ACC112 (cell line): ENCODE data around the gene GBP6.
A peak's percentile ranks its signal among the peaks of the same experiment; 100 is the strongest.
"Not testable (repeated sequence)": the region's sequence is repeated elsewhere in the genome, so short reads cannot be mapped to it uniquely, and the experiment has no call there.

ENCODE experiments used
- H2AFZ ChIP-seq: fragments of 200-600 bp; sonication (generic); one replicate; pipeline ENCODE4 v1.6.0; 2017; ENCODE audit warnings: antibody characterized with exemption, low read length; ENCODE audit not compliant: unreplicated experiment
- H3K27ac ChIP-seq: fragments of 200-600 bp; sonication (generic); 2 replicates; pipeline ENCODE4 v1.5.1; 2014; ENCODE audit warnings: low read depth, mild to moderate bottlenecking, antibody characterized with exemption, low read length, moderate library complexity
- H3K27me3 ChIP-seq: fragments of 200-600 bp; sonication (generic); 2 replicates; pipeline ENCODE4 v1.6.1; 2014; ENCODE audit warnings: mild to moderate bottlenecking, antibody characterized with exemption, low read length, moderate library complexity, mixed read lengths; ENCODE audit not compliant: insufficient read depth
- H3K36me3 ChIP-seq: fragments of 200-600 bp; sonication (generic); 2 replicates; pipeline ENCODE4 v1.6.1; 2016; ENCODE audit warnings: mild to moderate bottlenecking, antibody characterized with exemption, low read length, moderate library complexity, mixed read lengths; ENCODE audit not compliant: insufficient read depth
- H3K4me1 ChIP-seq: fragments of 200-600 bp; sonication (generic); one replicate; pipeline ENCODE4 v1.6.1; 2016; ENCODE audit warnings: low read length, mixed read lengths; ENCODE audit not compliant: insufficient read depth, unreplicated experiment, control insufficient read depth
- H3K4me3 ChIP-seq: fragments of 200-600 bp; sonication (generic); 2 replicates; pipeline ENCODE4 v1.5.1; 2014; ENCODE audit warnings: mild to moderate bottlenecking, low read depth, low read length
- H3K79me2 ChIP-seq: fragments of 200-600 bp; sonication (generic); one replicate; pipeline ENCODE4 v1.6.0; 2016; ENCODE audit warnings: low read length; ENCODE audit not compliant: control insufficient read depth, unreplicated experiment, insufficient read depth

GBP6 gene

GRCh38 chr1:89405275-89405929, 41.5 kb downstream of the GBP6 start:
- Histone ChIP-seq H3K79me2 (no peaks in the 10 kb centered on the region), H3K27ac (no peak overlapping the region), H3K27me3 (no peaks in the 10 kb centered on the region), H3K36me3 (no peaks in the 10 kb centered on the region), H3K4me3 (no peak overlapping the region), H3K4me1 (no peaks in the 10 kb centered on the region), H2AFZ (no peak overlapping the region)

GRCh38 chr1:89407360-89407759, 43.5 kb downstream of the GBP6 start:
- Histone ChIP-seq H3K4me3 (peak overlapping the region; percentile 72), H3K4me1 (no peaks in the 10 kb centered on the region), H3K79me2 (no peaks in the 10 kb centered on the region), H3K27me3 (no peaks in the 10 kb centered on the region), H3K36me3 (no peaks in the 10 kb centered on the region), H2AFZ (peak overlapping the region; percentile 55), H3K27ac (peak overlapping the region; percentile 5)

- not testable (repeated sequence) for H3K79me2 ChIP-seq, H3K27me3 ChIP-seq, H3K4me1 ChIP-seq, H3K36me3 ChIP-seq
- Histone ChIP-seq H3K4me3 (peak overlapping the region; percentile 72), H2AFZ (peak overlapping the region; percentile 55), H3K27ac (peak overlapping the region; percentile 5)
These were observed 43.9 kb downstream of the GBP6 start for GRCh38 chr1:89407768-89408167.

- Histone ChIP-seq H3K4me3 (no peak overlapping the region), H3K36me3 (no peaks in the 10 kb centered on the region), H3K79me2 (no peaks in the 10 kb centered on the region), H3K27ac (no peak overlapping the region), H3K27me3 (0 out of 2 replicates have a peak, but pooled peaks cover 6% of the 10 kb centered on the region), H2AFZ (no peak overlapping the region), H3K4me1 (no peaks in the 10 kb centered on the region)
These were observed 61.2 kb downstream of the GBP6 start for GRCh38 chr1:89425056-89425455.

GRCh38 chr1:89429062-89429461, 65.2 kb downstream of the GBP6 start:
- Histone ChIP-seq H3K79me2 (no peaks in the 10 kb centered on the region), H3K27me3 (0 out of 2 replicates have a peak, but pooled peaks cover 12% of the 10 kb centered on the region), H3K4me1 (no peaks in the 10 kb centered on the region), H3K4me3 (no peak overlapping the region), H3K27ac (no peak overlapping the region), H2AFZ (no peak overlapping the region), H3K36me3 (no peaks in the 10 kb centered on the region)

- not testable (repeated sequence) for H3K4me3 ChIP-seq, H3K27ac ChIP-seq, H3K4me1 ChIP-seq, H3K36me3 ChIP-seq, H2AFZ ChIP-seq, H3K79me2 ChIP-seq
- H3K27me3 ChIP-seq: 0 out of 2 replicates have a peak, but pooled peaks cover 12% of the 10 kb centered on the region
These were observed 65.8 kb downstream of the GBP6 start for GRCh38 chr1:89429681-89430080.

- peaks cover 9% of the 10 kb centered on the region; the same call in 1 of the 2 replicates for H3K27me3 ChIP-seq
- H3K79me2 ChIP-seq: no peaks in the 10 kb centered on the region
- no peak overlapping the region for H3K4me3 ChIP-seq
- H2AFZ ChIP-seq: no peak overlapping the region
- no peak overlapping the region for H3K27ac ChIP-seq
- no peaks in the 10 kb centered on the region for H3K4me1 ChIP-seq
- H3K36me3 ChIP-seq: no peaks in the 10 kb centered on the region
These were observed 69.6 kb downstream of the GBP6 start for GRCh38 chr1:89433421-89433820.

- not testable (repeated sequence) for H3K4me1 ChIP-seq, H2AFZ ChIP-seq, H3K36me3 ChIP-seq, H3K4me3 ChIP-seq, H3K79me2 ChIP-seq, H3K27ac ChIP-seq, H3K27me3 ChIP-seq
These were observed 70.4 kb downstream of the GBP6 start for GRCh38 chr1:89434058-89434780.
